HCT116 (cell line): ENCODE measurements around the gene POU2AF1. TPM values are rescaled to one million over a fixed set of nuclear protein-coding genes. Genes with fewer than 3 reads are reported as not detected.

ENCODE experiments used
- ATAC-seq: fragments of 200-7000 bp; cut with Tn5 transposase; 2 replicates; pipeline ENCODE4 v1.9.1; 2020; ENCODE audit warnings: mild to moderate bottlenecking, moderate library complexity
- BruUV-seq: library from RNA; stranded (reverse); fragments of 400-500 nt; replicated peaks from 2 replicates; lab custom pipeline; 2021; lab: Mats Ljungman, UMichigan
- CTCF ChIA-PET: fragments of 300-600 bp; sonication (Branson Sonifier 250); formaldehyde crosslinking; loops from one replicate; lab custom pipeline; 2021; ENCODE audit warnings: antibody characterized with exemption; lab: Charles Lee
- POLR2A ChIA-PET: fragments of 300-600, 350-600 bp; sonication (Branson Sonifier 250); formaldehyde crosslinking; loops from one replicate; lab custom pipeline; 2021; ENCODE audit warnings: antibody characterized with exemption; lab: Charles Lee
- RAD21 ChIA-PET, 2 experiments: fragments of 300-600 bp; sonication (Branson Sonifier 250); formaldehyde crosslinking; loops; one replicate each; lab custom pipeline; 2023; ENCODE audit warnings: low total read pairs in 2 of 2; ENCODE audit not compliant: uncharacterized antibody in 2 of 2, unreplicated experiment in 2 of 2, low non-redundant PET in 1 of 2; lab: Charles Lee
- DNase-seq: peaks from one replicate; pipeline ENCODE4 v3.0.0-alpha.2; 2010; ENCODE audit warnings: low read depth, low spot score
- H2AFZ ChIP-seq: fragments of 200-600 bp; shearing (Covaris generic), sonication (generic); 2 replicates; pipeline ENCODE4 v1.6.1; 2017; ENCODE audit warnings: low read depth, mixed run types, mixed read lengths, antibody characterized with exemption, low read length; ENCODE audit not compliant: poor library complexity, severe bottlenecking
- H3K27ac ChIP-seq: 2 replicates; pipeline ENCODE4 v1.5.1; 2012; ENCODE audit warnings: low read depth, low read length
- H3K27me3 ChIP-seq: fragments of 200-600 bp; sonication (generic); 2 replicates; pipeline ENCODE4 v1.6.1; 2016; ENCODE audit warnings: mixed run types, low read length, mixed read lengths; ENCODE audit not compliant: insufficient read depth
- H3K36me3 ChIP-seq, 2 experiments: fragments of 200-500 bp in 1 of 2; fragments of 200-600 bp in 1 of 2; sonication (Bioruptor generic) in 1 of 2; sonication (generic) in 1 of 2; 2 replicates each; pipeline versions ENCODE4 v1.5.1 to v1.6.1; 2014 to 2016; ENCODE audit warnings: low read length in 2 of 2, inconsistent platforms in 1 of 2, mixed read lengths in 1 of 2, mixed run types in 1 of 2; ENCODE audit not compliant: insufficient read depth in 2 of 2, control insufficient read depth in 1 of 2
- H3K4me1 ChIP-seq, 2 experiments: fragments of 200-600 bp in 1 of 2; sonication (generic) in 1 of 2; 2 replicates each; pipeline versions ENCODE4 v1.5.1 to v1.6.1; 2012 to 2017; ENCODE audit warnings: low read length in 2 of 2, inconsistent platforms in 1 of 2, mild to moderate bottlenecking in 1 of 2, mixed read lengths in 1 of 2, mixed run types in 1 of 2, moderate library complexity in 1 of 2; ENCODE audit not compliant: insufficient read depth in 2 of 2, control insufficient read depth in 1 of 2
- H3K4me2 ChIP-seq: fragments of 200-600 bp; sonication (generic); 2 replicates; pipeline ENCODE4 v1.6.1; 2017; ENCODE audit warnings: mixed run types, low read length, mixed read lengths
- H3K4me3 ChIP-seq, 2 experiments: fragments of 200-600 bp in 1 of 2; sonication (generic) in 1 of 2; replicated peaks in 1 of 2; 2 replicates each; pipeline ENCODE4 v1.5.1; 2011 to 2016; ENCODE audit warnings: low read length in 2 of 2, control low read depth in 1 of 2, low read depth in 1 of 2, mild to moderate bottlenecking in 1 of 2, mixed read lengths in 1 of 2, mixed run types in 1 of 2
- H3K79me2 ChIP-seq: fragments of 200-600 bp; sonication (generic); 2 replicates; pipeline ENCODE4 v1.6.1; 2017; ENCODE audit warnings: mild to moderate bottlenecking, mixed run types, low read length, moderate library complexity, mixed read lengths; ENCODE audit not compliant: insufficient read depth
- H3K9ac ChIP-seq: fragments of 200-600 bp; sonication (generic); 2 replicates; pipeline ENCODE4 v1.6.1; 2016; ENCODE audit warnings: low read length, mixed read lengths
- H3K9me2 ChIP-seq: fragments of 200-600 bp; sonication (generic), shearing (Covaris generic); 2 replicates; pipeline ENCODE4 v1.6.1; 2017; ENCODE audit warnings: mixed run types, mild to moderate bottlenecking, moderate library complexity; ENCODE audit not compliant: insufficient read depth
- H3K9me3 ChIP-seq, 2 experiments: fragments of 200-500 bp in 1 of 2; fragments of 200-600 bp in 1 of 2; sonication (Bioruptor generic) in 1 of 2; sonication (generic) in 1 of 2; 2 replicates each; pipeline ENCODE4 v1.6.1; 2014 to 2017; ENCODE audit warnings: low read length in 2 of 2, mixed read lengths in 2 of 2, inconsistent platforms in 1 of 2, low read depth in 1 of 2, mild to moderate bottlenecking in 1 of 2, mixed run types in 1 of 2, moderate library complexity in 1 of 2; ENCODE audit not compliant: control insufficient read depth in 1 of 2, insufficient read depth in 1 of 2
- H4K20me1 ChIP-seq: fragments of 200-600 bp; sonication (generic), shearing (Covaris generic); 2 replicates; pipeline ENCODE4 v1.6.1; 2017; ENCODE audit warnings: mixed run types, mild to moderate bottlenecking, moderate library complexity; ENCODE audit not compliant: insufficient read depth
- ATF3 ChIP-seq: IDR thresholded peaks from 2 replicates; pipeline ENCODE4 v1.6.1; 2012
- CBX3 ChIP-seq: IDR thresholded peaks from 2 replicates; pipeline ENCODE4 v1.6.1; 2012; ENCODE audit warnings: low read depth
- EZH2 ChIP-seq: fragments of 200-600 bp; sonication (generic); IDR thresholded peaks from 2 replicates; pipeline ENCODE4 v1.6.1; 2017; ENCODE audit warnings: antibody characterized with exemption, mixed run types
- EZH2phosphoT487 ChIP-seq: fragments of 200-600 bp; IDR thresholded peaks from 2 replicates; pipeline ENCODE4 v1.6.1; 2018; ENCODE audit warnings: antibody characterized with exemption, borderline replicate concordance
- JUND ChIP-seq: IDR thresholded peaks from 2 replicates; pipeline ENCODE4 v1.6.1; 2012
- MAX ChIP-seq: IDR thresholded peaks from 2 replicates; pipeline ENCODE4 v1.6.1; 2012
- SIN3A ChIP-seq: IDR thresholded peaks from 2 replicates; pipeline ENCODE4 v1.6.1; 2012; ENCODE audit warnings: low read depth
- SP1 ChIP-seq: IDR thresholded peaks from 2 replicates; pipeline ENCODE4 v1.6.1; 2012; ENCODE audit warnings: low read depth
- ZBTB33 ChIP-seq: IDR thresholded peaks from 2 replicates; pipeline ENCODE4 v1.6.1; 2011; ENCODE audit warnings: mild to moderate bottlenecking, low read length, moderate library complexity; ENCODE audit not compliant: insufficient replicate concordance; ENCODE audit errors: extremely low read depth
- ZFX ChIP-seq: fragments of 450-650 bp; IDR thresholded peaks from 2 replicates; pipeline ENCODE4 v1.6.1; 2017
- intact Hi-C: fragments of 100-400 bp; cut with micrococcal nuclease; formaldehyde crosslinking; loops from 2 replicates; pipeline ENCODE4 v1.10.0; 2022
- total RNA-seq: library from RNA; stranded (reverse); gene quantifications from one replicate; pipeline ENCODE4 v1.2.1, GENCODE V29; 2021; ENCODE audit not compliant: unreplicated experiment

Gene POU2AF1
- total RNA-seq, 1 experiment from 2014 or later = 0.17 TPM

GRCh38 chr11:111344032-111344431 is 35.0 kb downstream of the POU2AF1 start:
- TF ChIP-seq SIN3A (no peak), EZH2phosphoT487 (no peak), ZFX (no peak), JUND (no peak), EZH2 (no peak), MAX (no peak), ZBTB33 (no peak), SP1 (no peak), CBX3 (no peak), ATF3 (no peak)
- ChIA-PET RAD21 (no interaction called here), CTCF (no interaction called here), POLR2A (no interaction called here)
- no TSS peak for BruUV-seq
- no peaks in the 10 kb centered on the region for H3K9me2 ChIP-seq
- H3K79me2 ChIP-seq = no peaks in the 10 kb centered on the region
- no peak for ATAC-seq
- no peaks in the 10 kb centered on the region for H4K20me1 ChIP-seq
- H3K36me3 ChIP-seq = no peaks in the 10 kb centered on the region
- H3K9ac ChIP-seq = no peak overlapping the region
- no peak overlapping the region for H2AFZ ChIP-seq
- no peaks in the 10 kb centered on the region for H3K4me1 ChIP-seq
- no peak overlapping the region for H3K27ac ChIP-seq
- 0 out of 2 replicates have a peak, but pooled peaks cover 3% of the 10 kb centered on the region for H3K27me3 ChIP-seq
- DNase-seq = no peak
- no peak overlapping the region for H3K4me3 ChIP-seq
- no peak overlapping the region for H3K4me2 ChIP-seq
- no peaks in the 10 kb centered on the region for H3K9me3 ChIP-seq
- intact Hi-C loops = no loop called here
